ENCODE results near the gene SLC43A3. TPM values are rescaled to one million over a fixed set of nuclear protein-coding genes. Genes with fewer than 3 reads are reported as not detected.

The SLC43A3 gene
- total RNA-seq, 1 experiment from 2014 or later, result not detected

DNA sequence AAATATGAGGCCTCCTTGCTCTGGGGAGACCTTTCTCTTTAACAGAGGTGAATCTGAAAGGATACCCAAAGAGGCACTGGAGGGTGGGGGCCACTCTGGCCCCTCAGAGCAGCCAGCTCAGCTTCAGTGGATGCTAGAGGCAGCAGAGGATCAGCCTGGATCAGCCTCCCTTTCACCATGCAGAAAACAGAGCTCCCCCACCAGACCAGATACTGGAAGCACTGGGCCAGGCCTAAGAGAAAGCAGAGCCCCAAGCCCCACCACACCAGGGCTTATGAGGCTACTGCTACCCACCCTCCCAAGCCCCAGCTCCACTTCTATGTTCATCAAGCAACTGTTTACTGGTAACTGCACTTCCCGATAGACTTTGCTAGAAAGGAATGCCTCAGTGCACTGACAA lies 4.0 kb upstream of the SLC43A3 start:
- DNase-seq (ENCODE audit: extremely low read depth, low read depth), result no peak

- DNase-seq (ENCODE audit: extremely low read depth, low read depth), result no peak
These were observed 3.0 kb upstream of the SLC43A3 start for GRCh38 chr11:57429946-57430345.

GRCh38 chr11:57428643-57429042 lies 1.7 kb upstream of the SLC43A3 start:
- no peak for DNase-seq (ENCODE audit: extremely low read depth, low read depth)

GRCh38 chr11:57427727-57428082 lies 784 bp upstream of the SLC43A3 start:
- no peak for DNase-seq (ENCODE audit: extremely low read depth, low read depth)

- no peak for DNase-seq (ENCODE audit: extremely low read depth, low read depth)
These were observed 437 bp downstream of the SLC43A3 start for GRCh38 chr11:57426439-57426928.

- DNase-seq (ENCODE audit: extremely low read depth, low read depth), result no peak
These were observed 1.1 kb downstream of the SLC43A3 start for GRCh38 chr11:57425565-57426438.

DNA sequence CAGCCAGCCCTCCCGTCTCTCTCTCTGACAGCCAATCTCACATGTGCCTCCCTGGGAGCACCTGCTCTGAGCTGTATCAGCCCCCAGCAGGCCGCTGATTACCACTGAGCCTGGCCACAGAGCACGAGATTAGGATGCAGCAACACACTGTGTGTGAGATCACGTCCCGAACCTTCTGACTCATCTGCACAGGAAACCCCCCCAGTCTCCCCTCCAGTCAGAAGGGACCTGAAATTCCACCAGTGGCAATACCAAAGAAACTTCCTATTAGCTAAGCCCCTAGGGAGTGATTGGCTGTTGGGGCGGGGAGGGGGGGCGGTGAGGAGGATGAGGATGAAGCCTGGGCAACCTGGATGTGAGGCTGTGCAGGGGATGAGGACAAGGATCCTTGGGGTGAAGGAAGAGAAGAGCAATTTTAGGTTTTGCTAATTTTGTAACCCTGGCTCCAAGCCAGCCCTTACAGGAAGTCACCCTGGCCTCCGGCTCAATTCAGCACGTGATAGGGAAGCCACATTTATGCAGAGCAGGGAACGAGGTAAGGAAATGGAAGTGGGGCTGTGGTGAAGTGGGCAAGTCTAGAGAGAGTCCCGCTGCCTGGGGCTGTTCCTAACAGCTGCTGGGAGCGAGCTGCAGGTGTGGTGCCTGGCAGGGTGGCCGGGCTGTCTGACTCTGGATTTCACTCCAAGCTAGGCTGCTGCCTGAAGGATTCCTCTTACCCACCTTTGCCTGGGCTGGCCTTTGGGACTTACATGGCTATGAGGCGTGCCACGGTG lies 1.9 kb downstream of the SLC43A3 start:
- no peak for DNase-seq (ENCODE audit: extremely low read depth, low read depth)

DNA sequence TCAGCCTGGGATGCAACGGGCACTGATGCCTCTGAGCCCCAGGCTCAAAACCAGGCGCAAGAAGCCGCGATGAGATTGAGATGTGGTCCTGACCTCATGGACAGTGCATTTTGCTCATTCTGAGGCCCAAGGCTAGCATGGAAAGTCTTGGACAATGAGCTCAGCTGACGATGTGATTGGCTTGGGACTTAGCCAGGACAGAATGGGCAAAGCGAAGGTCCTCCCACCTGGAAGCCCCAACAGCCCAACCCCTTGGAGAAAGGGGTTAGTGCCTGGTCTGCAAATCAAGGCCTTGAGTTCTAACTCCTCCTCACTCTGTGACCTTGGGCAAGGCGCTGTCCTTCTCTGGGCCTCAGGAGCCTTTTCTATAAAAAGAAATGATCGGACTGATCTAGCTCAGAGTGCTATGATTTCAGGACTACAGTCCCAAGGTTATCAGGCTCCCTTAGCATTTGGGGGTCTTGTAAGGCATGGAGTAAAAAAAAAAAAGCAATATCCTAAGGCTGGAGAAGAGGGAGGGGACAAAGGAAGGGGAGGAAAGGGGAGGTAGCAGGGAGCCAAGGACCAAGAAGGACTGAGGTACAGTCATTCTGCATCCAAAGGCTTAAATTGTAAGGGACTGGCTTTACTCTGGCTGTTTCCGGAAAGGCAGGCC lies 2.7 kb downstream of the SLC43A3 start:
- no peak for DNase-seq (ENCODE audit: extremely low read depth, low read depth)

- DNase-seq (ENCODE audit: extremely low read depth, low read depth), result no peak
These were observed 4.3 kb downstream of the SLC43A3 start for GRCh38 chr11:57422669-57423068.

GRCh38 chr11:57421805-57422204 lies 5.1 kb downstream of the SLC43A3 start:
- no peak for DNase-seq (ENCODE audit: extremely low read depth, low read depth)

DNA sequence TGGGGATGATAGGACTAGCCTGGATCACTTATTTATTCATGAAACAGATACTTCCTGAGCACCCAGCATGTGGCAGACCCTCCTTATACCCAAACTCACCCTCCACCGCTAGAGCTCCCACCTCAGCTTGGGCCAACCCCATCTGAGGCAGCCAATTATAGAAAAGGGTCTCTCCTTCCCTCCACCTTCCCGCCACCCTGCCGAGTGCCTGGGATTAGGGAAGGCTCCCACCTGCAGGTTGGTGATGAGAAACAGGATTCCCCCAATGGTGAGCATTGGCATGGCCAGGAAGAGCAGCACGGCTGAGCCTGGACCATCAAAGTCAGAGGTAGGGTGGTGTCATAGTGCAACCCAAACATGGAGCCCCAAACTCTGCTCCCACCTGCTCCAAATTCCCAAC lies 5.9 kb downstream of the SLC43A3 start:
- no peak for DNase-seq (ENCODE audit: extremely low read depth, low read depth)

GRCh38 chr11:57419146-57419545 lies 7.8 kb downstream of the SLC43A3 start:
- no peak for DNase-seq (ENCODE audit: extremely low read depth, low read depth)

- no peak for DNase-seq (ENCODE audit: extremely low read depth, low read depth)
These were observed 8.8 kb downstream of the SLC43A3 start for GRCh38 chr11:57418131-57418530.

DNA sequence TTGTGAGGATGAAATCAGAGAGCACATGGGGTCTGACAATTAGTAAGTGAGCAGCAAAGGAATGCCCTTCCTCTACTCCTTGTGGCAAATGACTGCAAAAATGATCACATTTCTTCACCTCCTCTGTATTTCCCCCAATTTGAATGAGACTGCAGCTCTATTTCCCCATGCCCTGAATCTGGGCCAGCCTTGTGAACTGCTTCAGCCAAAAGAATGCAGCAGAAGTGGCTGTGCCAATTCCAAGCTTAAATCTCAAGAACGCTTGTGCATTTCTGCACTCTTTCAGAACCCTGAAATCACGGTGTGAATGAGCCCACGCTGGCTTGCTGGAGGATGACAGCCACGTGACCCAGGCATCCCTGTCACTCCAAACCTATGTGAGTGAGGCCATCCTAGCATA lies 9.9 kb downstream of the SLC43A3 start:
- no peak for DNase-seq (ENCODE audit: extremely low read depth, low read depth)

DNA sequence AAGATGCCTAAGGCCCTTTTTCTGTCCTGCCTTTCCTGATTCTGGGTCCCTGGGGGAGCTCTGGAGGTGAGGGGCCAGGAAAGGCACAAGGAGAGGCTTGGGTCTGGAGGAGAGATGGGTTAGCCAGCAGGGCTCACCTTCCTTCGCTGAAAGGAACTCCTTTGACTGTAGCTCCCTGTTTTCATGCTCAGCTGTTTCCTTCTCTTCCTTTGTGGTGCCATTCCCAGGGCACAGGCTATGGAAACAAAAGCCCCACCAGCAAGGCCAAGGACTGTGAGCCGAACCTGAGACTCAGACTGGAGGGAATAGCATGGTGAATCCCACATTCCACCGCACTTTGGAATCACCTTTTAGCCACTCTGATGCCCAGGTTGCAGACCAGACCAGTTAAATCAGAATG lies 10.5 kb downstream of the SLC43A3 start:
- DNase-seq (ENCODE audit: extremely low read depth, low read depth), result no peak

DNA sequence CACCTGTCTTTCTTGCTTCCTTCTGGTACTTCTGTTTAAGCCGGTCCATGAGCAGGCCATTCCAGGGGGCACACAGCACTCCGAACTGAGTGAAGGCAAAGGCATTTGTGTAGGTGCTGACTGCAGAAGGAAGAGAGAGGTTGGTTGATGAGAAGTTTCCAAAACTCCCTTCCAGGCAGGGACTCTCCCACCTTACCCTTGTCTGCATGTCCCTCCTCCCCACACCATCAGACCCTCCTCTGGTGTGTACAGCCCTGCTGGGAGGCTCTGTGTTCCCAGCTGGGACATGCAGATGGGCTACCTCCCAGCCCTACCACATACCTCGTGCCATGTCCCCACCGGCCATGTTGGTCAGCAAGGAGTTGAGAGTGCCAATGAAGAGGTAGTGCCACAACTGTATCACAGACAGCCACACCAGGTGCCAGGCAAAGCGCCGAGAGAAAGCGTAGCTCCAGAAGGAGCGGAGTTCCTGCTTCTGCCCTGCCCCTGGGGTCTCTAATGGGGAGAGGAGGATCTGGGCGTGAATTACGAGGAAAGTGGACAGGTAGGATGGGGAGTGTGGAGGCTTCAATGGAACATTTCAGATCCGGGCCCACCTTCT lies 12.2 kb downstream of the SLC43A3 start:
- no peak for DNase-seq (ENCODE audit: extremely low read depth, low read depth)

GRCh38 chr11:57413681-57414080 lies 13.2 kb downstream of the SLC43A3 start:
- no peak for DNase-seq (ENCODE audit: extremely low read depth, low read depth)

GRCh38 chr11:57410287-57410686 lies 16.6 kb downstream of the SLC43A3 start:
- no peak for DNase-seq (ENCODE audit: extremely low read depth, low read depth)

DNA sequence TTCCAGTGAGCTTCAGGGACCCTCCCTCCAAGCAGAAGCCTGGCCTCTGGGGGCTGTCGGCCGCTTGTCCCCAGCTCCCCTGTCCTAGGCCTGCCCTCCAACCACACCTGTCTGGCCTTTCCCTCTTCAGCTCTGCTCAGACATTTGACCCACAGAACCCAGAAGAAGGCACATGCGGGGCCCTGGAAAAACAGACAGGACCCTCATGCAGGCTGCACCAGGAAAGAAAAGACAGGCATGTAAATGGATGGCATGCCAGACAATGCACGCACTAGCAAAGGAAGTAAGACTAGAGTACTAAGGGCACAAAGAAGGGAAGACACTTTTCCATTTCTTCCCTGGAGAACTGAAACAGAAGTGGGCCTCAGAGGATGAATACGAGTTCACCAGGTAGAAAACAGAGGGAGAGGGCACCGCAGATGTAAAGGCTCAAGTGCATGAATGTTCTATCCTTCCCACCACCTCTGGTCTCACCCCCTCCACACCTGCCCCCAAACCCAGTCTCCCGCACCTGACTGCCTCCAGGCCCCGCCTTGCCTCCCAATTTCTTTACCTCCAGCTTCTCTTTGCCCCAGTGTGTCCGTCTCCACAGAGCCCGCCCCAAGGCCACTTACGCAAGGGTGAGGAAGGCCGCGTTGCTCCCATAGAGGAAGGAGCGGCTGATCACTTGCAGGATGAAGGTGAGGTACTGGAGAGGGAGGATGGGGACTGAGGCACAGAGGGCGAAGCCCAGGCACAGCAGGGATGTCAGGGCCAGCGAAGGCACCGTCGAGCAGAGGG lies 17.4 kb downstream of the SLC43A3 start:
- DNase-seq (ENCODE audit: extremely low read depth, low read depth), result no peak

DNA sequence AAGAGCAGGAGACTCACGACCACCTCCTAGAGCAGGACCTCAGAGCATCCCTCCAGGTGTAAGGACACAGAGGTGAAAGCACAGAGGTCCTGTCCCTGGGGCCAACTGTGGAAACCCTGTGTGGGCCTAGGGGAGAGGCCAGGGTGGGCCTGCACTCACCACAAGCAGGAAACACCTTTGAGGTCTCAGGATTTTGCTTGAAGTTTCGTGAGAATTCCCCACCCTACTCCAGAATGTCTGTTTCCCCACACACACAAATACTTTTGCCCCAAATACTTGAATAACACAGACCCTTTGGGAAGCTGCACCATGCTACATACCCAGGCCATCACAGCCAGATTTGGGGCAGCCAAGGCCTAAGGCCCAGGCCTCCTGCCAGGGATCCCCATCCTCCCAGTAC lies 18.1 kb downstream of the SLC43A3 start:
- no peak for DNase-seq (ENCODE audit: extremely low read depth, low read depth)

Data from NCI-H460 (cell line).